Retinal pigment epithelial cell (primary cell): ENCODE data around the gene CACYBP.
A peak's percentile ranks its signal among the peaks of the same experiment; 100 is the strongest.

Experiments used
- DNase-seq: peaks from one replicate; pipeline ENCODE4 v3.0.0-alpha.2; 2010; ENCODE audit warnings: low read depth
- H3K4me3 ChIP-seq: 2 replicates; pipeline ENCODE4 v1.5.1; 2011; ENCODE audit warnings: mild to moderate bottlenecking, low read length, control low read depth, moderate library complexity
- TF ChIP-seq, protein P1 (sequence below): conservative IDR thresholded peaks from 2 replicates; pipeline ENCODE4 v1.5.1; 2011; ENCODE audit warnings: low read depth, low read length, control low read depth, inconsistent platforms

Gene CACYBP, protein sequence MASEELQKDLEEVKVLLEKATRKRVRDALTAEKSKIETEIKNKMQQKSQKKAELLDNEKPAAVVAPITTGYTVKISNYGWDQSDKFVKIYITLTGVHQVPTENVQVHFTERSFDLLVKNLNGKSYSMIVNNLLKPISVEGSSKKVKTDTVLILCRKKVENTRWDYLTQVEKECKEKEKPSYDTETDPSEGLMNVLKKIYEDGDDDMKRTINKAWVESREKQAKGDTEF

GRCh38 chr1:174999936-175000696 is at the start of gene CACYBP:
TSS of gene CACYBP (plus strand) at chr1:174999947. CDS start at chr1:175000181, 234 bp downstream.
- H3K4me3 ChIP-seq: peak within 1 kb of the TSS; percentile 80
- TF ChIP-seq, protein P1, sequence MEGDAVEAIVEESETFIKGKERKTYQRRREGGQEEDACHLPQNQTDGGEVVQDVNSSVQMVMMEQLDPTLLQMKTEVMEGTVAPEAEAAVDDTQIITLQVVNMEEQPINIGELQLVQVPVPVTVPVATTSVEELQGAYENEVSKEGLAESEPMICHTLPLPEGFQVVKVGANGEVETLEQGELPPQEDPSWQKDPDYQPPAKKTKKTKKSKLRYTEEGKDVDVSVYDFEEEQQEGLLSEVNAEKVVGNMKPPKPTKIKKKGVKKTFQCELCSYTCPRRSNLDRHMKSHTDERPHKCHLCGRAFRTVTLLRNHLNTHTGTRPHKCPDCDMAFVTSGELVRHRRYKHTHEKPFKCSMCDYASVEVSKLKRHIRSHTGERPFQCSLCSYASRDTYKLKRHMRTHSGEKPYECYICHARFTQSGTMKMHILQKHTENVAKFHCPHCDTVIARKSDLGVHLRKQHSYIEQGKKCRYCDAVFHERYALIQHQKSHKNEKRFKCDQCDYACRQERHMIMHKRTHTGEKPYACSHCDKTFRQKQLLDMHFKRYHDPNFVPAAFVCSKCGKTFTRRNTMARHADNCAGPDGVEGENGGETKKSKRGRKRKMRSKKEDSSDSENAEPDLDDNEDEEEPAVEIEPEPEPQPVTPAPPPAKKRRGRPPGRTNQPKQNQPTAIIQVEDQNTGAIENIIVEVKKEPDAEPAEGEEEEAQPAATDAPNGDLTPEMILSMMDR: no peak
- no peak for DNase-seq

DNA sequence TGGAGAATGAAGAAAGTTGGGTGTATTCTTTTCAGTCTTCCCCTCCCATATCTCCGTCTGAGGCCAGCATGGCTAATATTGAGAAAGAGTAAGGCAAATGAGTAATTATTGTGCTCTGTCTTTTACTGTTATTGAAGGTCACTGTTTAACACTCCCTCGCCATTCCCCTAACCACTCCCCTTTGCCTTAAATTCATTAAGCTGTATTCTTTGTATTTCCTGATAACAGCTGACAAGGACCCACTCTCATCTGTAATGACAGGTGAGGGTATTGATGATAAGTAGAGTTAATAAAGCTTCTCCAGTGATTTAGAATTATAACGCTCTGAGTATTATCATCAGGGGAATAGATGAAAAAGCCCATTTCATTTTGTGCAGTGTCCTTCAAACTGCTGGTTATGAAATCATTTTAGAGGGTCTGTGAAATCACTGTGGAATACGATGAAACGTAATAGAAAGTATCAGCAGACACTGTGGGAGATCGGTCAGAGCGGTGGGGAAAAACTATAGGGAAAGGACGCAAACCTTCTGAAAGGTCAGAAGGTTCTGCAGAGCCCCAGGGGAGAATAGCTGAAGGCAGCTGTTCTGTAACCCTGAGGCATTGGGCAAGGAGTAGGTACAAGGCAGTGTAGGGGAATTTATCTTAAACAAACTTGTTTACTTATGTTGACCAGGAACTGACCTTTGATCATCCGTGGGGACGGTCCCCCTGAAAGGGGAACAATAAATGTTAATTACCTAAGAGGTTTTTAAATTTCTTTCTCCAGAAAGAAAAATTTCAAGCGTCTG is 46.3 kb upstream of the CACYBP start:
- TF ChIP-seq, protein P1: no peak
- no peak for DNase-seq
- H3K4me3 ChIP-seq: no peak overlapping the region

GRCh38 chr1:174954073-174954460 is 45.7 kb upstream of the CACYBP start:
- H3K4me3 ChIP-seq: no peak overlapping the region
- TF ChIP-seq, protein P1: no peak
- no peak for DNase-seq

GRCh38 chr1:174954671-174955669 is 44.8 kb upstream of the CACYBP start:
- TF ChIP-seq, protein P1: no peak
- H3K4me3 ChIP-seq: no peak overlapping the region
- DNase-seq: no peak

GRCh38 chr1:174956086-174956485 is 43.7 kb upstream of the CACYBP start:
- TF ChIP-seq, protein P1: no peak
- DNase-seq: no peak
- no peak overlapping the region for H3K4me3 ChIP-seq

- TF ChIP-seq, protein P1: no peak
- no peak for DNase-seq
- no peak overlapping the region for H3K4me3 ChIP-seq
Observed at GRCh38 chr1:174956976-174957375, 42.8 kb upstream of the CACYBP start.
